Fibroblast of pulmonary artery (primary cell): ENCODE results near the gene CNTNAP2.

Experiments
- DNase-seq: peaks from one replicate; pipeline ENCODE4 v3.0.0-alpha.2; 2010; ENCODE audit warnings: low read depth
- H3K4me3 ChIP-seq: replicated peaks from 2 replicates; pipeline ENCODE4 v1.5.1; 2011; ENCODE audit warnings: low read depth, mild to moderate bottlenecking, control low read depth, low read length, moderate library complexity
- TF ChIP-seq, protein P1 (sequence below): IDR thresholded peaks from 2 replicates; pipeline ENCODE4 v1.5.1; 2011; ENCODE audit warnings: mild to moderate bottlenecking, control low read depth, low read length, inconsistent platforms; ENCODE audit errors: missing control alignments

CNTNAP2 gene

DNA sequence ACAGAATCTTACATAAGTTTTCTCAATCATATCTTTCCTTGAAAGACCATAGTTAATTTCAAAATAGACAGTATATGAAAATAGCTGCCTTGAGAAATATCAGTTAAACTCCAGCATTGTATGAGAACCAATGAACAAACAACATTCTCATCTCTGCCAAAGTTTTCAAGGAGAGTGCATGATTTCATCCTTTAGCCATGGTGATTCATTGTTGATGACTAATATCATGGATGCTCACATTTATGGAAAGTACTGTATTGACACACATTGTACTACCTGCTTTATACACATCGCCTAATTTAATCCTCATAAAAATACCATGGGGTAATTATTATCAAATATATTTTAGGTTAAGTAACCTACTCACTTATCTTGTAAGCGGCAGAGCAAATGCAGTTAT is 250.3 kb downstream of the CNTNAP2 start:
- no peak overlapping the region for H3K4me3 ChIP-seq
- TF ChIP-seq, protein P1, sequence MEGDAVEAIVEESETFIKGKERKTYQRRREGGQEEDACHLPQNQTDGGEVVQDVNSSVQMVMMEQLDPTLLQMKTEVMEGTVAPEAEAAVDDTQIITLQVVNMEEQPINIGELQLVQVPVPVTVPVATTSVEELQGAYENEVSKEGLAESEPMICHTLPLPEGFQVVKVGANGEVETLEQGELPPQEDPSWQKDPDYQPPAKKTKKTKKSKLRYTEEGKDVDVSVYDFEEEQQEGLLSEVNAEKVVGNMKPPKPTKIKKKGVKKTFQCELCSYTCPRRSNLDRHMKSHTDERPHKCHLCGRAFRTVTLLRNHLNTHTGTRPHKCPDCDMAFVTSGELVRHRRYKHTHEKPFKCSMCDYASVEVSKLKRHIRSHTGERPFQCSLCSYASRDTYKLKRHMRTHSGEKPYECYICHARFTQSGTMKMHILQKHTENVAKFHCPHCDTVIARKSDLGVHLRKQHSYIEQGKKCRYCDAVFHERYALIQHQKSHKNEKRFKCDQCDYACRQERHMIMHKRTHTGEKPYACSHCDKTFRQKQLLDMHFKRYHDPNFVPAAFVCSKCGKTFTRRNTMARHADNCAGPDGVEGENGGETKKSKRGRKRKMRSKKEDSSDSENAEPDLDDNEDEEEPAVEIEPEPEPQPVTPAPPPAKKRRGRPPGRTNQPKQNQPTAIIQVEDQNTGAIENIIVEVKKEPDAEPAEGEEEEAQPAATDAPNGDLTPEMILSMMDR: no peak
- DNase-seq: peak; percentile 36

DNA sequence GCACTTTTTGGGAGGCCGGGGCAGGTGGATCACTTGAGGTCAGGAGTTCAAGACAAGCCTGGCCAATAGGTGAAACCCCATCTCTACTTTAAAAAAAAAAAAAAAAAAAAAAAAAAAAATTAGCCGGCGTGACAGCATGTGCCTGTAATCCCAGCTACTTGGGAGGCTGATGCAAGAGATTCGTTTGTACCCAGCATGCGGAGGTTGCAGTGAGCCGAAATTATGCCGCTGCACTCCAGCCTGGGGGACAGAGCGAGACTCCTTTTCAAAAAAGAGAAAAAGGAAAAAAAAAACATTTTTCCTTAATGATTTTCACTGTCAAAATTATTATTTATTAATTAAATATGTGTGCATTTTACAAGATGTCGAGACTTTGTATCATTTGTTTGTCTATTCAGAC is 253.6 kb downstream of the CNTNAP2 start:
- no peak overlapping the region for H3K4me3 ChIP-seq

GRCh38 chr7:146375170-146375569 is 258.6 kb downstream of the CNTNAP2 start:
- TF ChIP-seq, protein P1: no peak
- H3K4me3 ChIP-seq: no peak overlapping the region
- DNase-seq: no peak

More for the DNA sequence above, 253.6 kb downstream of the CNTNAP2 start:
- DNase-seq: no peak
- TF ChIP-seq, protein P1: no peak

DNA sequence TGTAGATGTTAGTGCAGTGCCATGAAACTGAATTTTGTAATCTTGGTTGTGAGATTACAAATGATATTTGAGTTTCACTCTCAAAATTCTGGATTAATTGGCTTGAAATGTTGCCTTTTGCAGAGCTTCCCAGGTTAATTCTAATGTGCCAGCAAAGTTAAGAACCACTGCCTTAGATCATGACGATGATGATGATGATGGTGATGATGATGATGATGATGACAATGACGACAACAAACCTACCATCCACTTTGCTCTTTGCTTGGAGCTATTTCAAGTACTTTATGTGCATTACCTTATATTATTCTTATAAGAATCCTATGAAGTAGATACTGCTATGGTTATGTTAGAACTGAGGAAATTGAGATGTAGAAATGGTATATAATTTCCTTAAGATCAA is 261.6 kb downstream of the CNTNAP2 start:
- H3K4me3 ChIP-seq: no peak overlapping the region
- TF ChIP-seq, protein P1: no peak
- no peak for DNase-seq

GRCh38 chr7:146387140-146387539 is 270.5 kb downstream of the CNTNAP2 start:
- TF ChIP-seq, protein P1: no peak
- no peak overlapping the region for H3K4me3 ChIP-seq
- no peak for DNase-seq

DNA sequence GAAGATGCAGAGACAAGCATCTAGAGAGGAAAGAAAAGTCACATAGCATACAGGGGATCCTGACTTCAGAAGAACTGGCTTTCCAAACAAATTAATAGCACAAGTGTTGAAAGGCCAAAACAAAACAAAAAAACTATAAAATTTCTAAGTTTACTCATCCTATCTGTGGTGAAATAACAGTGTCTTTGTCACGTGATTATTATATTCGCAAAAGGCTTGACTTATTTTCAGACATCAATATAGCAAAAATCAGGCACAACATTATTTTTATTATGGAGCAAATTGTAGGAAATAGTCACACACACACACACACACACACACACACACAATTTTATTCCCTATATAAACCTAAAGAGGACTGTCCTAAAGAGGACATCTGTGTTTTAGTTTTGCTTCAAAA is 272.3 kb downstream of the CNTNAP2 start:
- no peak for DNase-seq
- TF ChIP-seq, protein P1: no peak
- no peak overlapping the region for H3K4me3 ChIP-seq

- TF ChIP-seq, protein P1: no peak
- DNase-seq: no peak
- no peak overlapping the region for H3K4me3 ChIP-seq
Measured at GRCh38 chr7:146393346-146393745, 276.7 kb downstream of the CNTNAP2 start.
